Measurements from ENCODE around the gene GRM2.
"Not testable (repeated sequence)": the region's sequence is repeated elsewhere in the genome, so short reads cannot be mapped to it uniquely, and the experiment has no call there.

The GRM2 gene

GRCh38 chr3:51729042-51729633 is 22.3 kb downstream of the GRM2 start:
- DNase-seq: no peak

GRCh38 chr3:51733859-51734571 is 27.1 kb downstream of the GRM2 start:
- no peak for DNase-seq

- no peak for DNase-seq
Observed at GRCh38 chr3:51734572-51734907, 27.7 kb downstream of the GRM2 start.

- no peak for DNase-seq
Observed at GRCh38 chr3:51735039-51735438, 28.2 kb downstream of the GRM2 start.

GRCh38 chr3:51735950-51736349 is 29.1 kb downstream of the GRM2 start:
- DNase-seq: no peak

- no peak for DNase-seq
Observed at GRCh38 chr3:51739110-51739509, 32.2 kb downstream of the GRM2 start.

- DNase-seq: not testable (repeated sequence)
Observed at GRCh38 chr3:51742320-51742719, 35.5 kb downstream of the GRM2 start.

GRCh38 chr3:51742978-51743377 is 36.1 kb downstream of the GRM2 start:
- DNase-seq: not testable (repeated sequence)

- DNase-seq: no peak
Observed at GRCh38 chr3:51747840-51748239, 41.0 kb downstream of the GRM2 start.

GRCh38 chr3:51748327-51748726 is 41.5 kb downstream of the GRM2 start:
- DNase-seq: no peak

- DNase-seq: no peak
Observed at GRCh38 chr3:51750878-51751277, 44.0 kb downstream of the GRM2 start.

- DNase-seq: no peak
Observed at GRCh38 chr3:51751287-51751686, 44.4 kb downstream of the GRM2 start.

- not testable (repeated sequence) for DNase-seq
Observed at GRCh38 chr3:51753763-51754750, 47.2 kb downstream of the GRM2 start.

- DNase-seq: no peak
Observed at GRCh38 chr3:51759203-51759602, 52.3 kb downstream of the GRM2 start.
